GM12801 (cell line): Measurements from ENCODE around the gene RRAGC.

Experiments
- CTCF ChIP-seq: IDR thresholded peaks from one replicate; pipeline ENCODE4 v1.5.1; 2011; ENCODE audit warnings: control low read depth; ENCODE audit not compliant: insufficient read length; ENCODE audit errors: extremely low read depth

The RRAGC gene

GRCh38 chr1:38793299-38793698 is 66.3 kb downstream of the RRAGC start:
- no peak for TF ChIP-seq CTCF

- TF ChIP-seq CTCF, result no peak
Measured at GRCh38 chr1:38791892-38792291, 67.7 kb downstream of the RRAGC start.

GRCh38 chr1:38791164-38791515 is 68.4 kb downstream of the RRAGC start:
- TF ChIP-seq CTCF, result no peak

GRCh38 chr1:38790422-38791163 is 69.0 kb downstream of the RRAGC start:
- TF ChIP-seq CTCF, result no peak

GRCh38 chr1:38789498-38790169 is 69.9 kb downstream of the RRAGC start:
- no peak for TF ChIP-seq CTCF

- TF ChIP-seq CTCF, result no peak
Measured at GRCh38 chr1:38788341-38789336, 70.9 kb downstream of the RRAGC start.
